ACC112 (cell line): ENCODE results near the gene PISD.
"Not testable (repeated sequence)": the region's sequence is repeated elsewhere in the genome, so short reads cannot be mapped to it uniquely, and the experiment has no call there.

Source experiments
- H2AFZ ChIP-seq: fragments of 200-600 bp; sonication (generic); one replicate; pipeline ENCODE4 v1.6.0; 2017; ENCODE audit warnings: antibody characterized with exemption, low read length; ENCODE audit not compliant: unreplicated experiment
- H3K27ac ChIP-seq: fragments of 200-600 bp; sonication (generic); 2 replicates; pipeline ENCODE4 v1.5.1; 2014; ENCODE audit warnings: low read depth, mild to moderate bottlenecking, antibody characterized with exemption, low read length, moderate library complexity
- H3K27me3 ChIP-seq: fragments of 200-600 bp; sonication (generic); 2 replicates; pipeline ENCODE4 v1.6.1; 2014; ENCODE audit warnings: mild to moderate bottlenecking, antibody characterized with exemption, low read length, moderate library complexity, mixed read lengths; ENCODE audit not compliant: insufficient read depth
- H3K36me3 ChIP-seq: fragments of 200-600 bp; sonication (generic); 2 replicates; pipeline ENCODE4 v1.6.1; 2016; ENCODE audit warnings: mild to moderate bottlenecking, antibody characterized with exemption, low read length, moderate library complexity, mixed read lengths; ENCODE audit not compliant: insufficient read depth
- H3K4me1 ChIP-seq: fragments of 200-600 bp; sonication (generic); one replicate; pipeline ENCODE4 v1.6.1; 2016; ENCODE audit warnings: low read length, mixed read lengths; ENCODE audit not compliant: insufficient read depth, unreplicated experiment, control insufficient read depth
- H3K4me3 ChIP-seq: fragments of 200-600 bp; sonication (generic); 2 replicates; pipeline ENCODE4 v1.5.1; 2014; ENCODE audit warnings: mild to moderate bottlenecking, low read depth, low read length
- H3K79me2 ChIP-seq: fragments of 200-600 bp; sonication (generic); one replicate; pipeline ENCODE4 v1.6.0; 2016; ENCODE audit warnings: low read length; ENCODE audit not compliant: control insufficient read depth, unreplicated experiment, insufficient read depth

Gene PISD

GRCh38 chr22:31661851-31662667 is at the start of gene PISD:
Gene PISD (minus strand): TSS chr22:31662215. CDS start chr22:31662208, 7 bp downstream.
- Histone ChIP-seq H3K79me2 (peaks cover 35% of the 10 kb centered on the region), H2AFZ (peak within 1 kb of the TSS; percentile 49), H3K27ac (peak within 1 kb of the TSS; percentile 88), H3K4me1 (peaks cover 6% of the 10 kb centered on the region), H3K4me3 (peak within 1 kb of the TSS; percentile 87), H3K36me3 (no peaks in the 10 kb centered on the region), H3K27me3 (no peaks in the 10 kb centered on the region)

- H3K36me3 ChIP-seq: peaks cover 24% of the 10 kb centered on the region
- not testable (repeated sequence) for H3K27me3 ChIP-seq, H2AFZ ChIP-seq, H3K27ac ChIP-seq, H3K79me2 ChIP-seq, H3K4me3 ChIP-seq, H3K4me1 ChIP-seq
Measured at GRCh38 chr22:31711226-31711625, 49.2 kb upstream of the PISD start.

GRCh38 chr22:31707519-31707918 is 45.5 kb upstream of the PISD start:
- Histone ChIP-seq H2AFZ (no peak overlapping the region), H3K4me1 (no peaks in the 10 kb centered on the region), H3K79me2 (no peaks in the 10 kb centered on the region), H3K4me3 (no peak overlapping the region), H3K27me3 (no peaks in the 10 kb centered on the region), H3K36me3 (no peaks in the 10 kb centered on the region), H3K27ac (no peak overlapping the region)

- H3K4me3 ChIP-seq: no peak overlapping the region
- no peaks in the 10 kb centered on the region for H3K79me2 ChIP-seq
- peaks cover 5% of the 10 kb centered on the region for H3K4me1 ChIP-seq
- H3K27ac ChIP-seq: no peak overlapping the region
- no peaks in the 10 kb centered on the region for H3K27me3 ChIP-seq
- no peak overlapping the region for H2AFZ ChIP-seq
- peaks cover 6% of the 10 kb centered on the region; the same call in 1 of the 2 replicates for H3K36me3 ChIP-seq
Measured at GRCh38 chr22:31695423-31695822, 33.4 kb upstream of the PISD start.

- H3K36me3 ChIP-seq, H3K27me3 ChIP-seq, H3K27ac ChIP-seq, H2AFZ ChIP-seq, H3K4me3 ChIP-seq, H3K4me1 ChIP-seq, H3K79me2 ChIP-seq: not testable (repeated sequence)
Measured at GRCh38 chr22:31694046-31694445, 32.0 kb upstream of the PISD start.

GRCh38 chr22:31692186-31692886 is 30.3 kb upstream of the PISD start:
- no peak overlapping the region for H3K27ac ChIP-seq
- H3K36me3 ChIP-seq: peaks cover 6% of the 10 kb centered on the region; the same call in 1 of the 2 replicates
- H3K79me2 ChIP-seq: no peaks in the 10 kb centered on the region
- no peak overlapping the region for H2AFZ ChIP-seq
- peaks cover 5% of the 10 kb centered on the region for H3K4me1 ChIP-seq
- no peaks in the 10 kb centered on the region for H3K27me3 ChIP-seq
- H3K4me3 ChIP-seq: no peak overlapping the region

- no peak overlapping the region for H2AFZ ChIP-seq
- no peak overlapping the region for H3K27ac ChIP-seq
Measured at GRCh38 chr22:31691408-31691807, 29.4 kb upstream of the PISD start.

GRCh38 chr22:31683181-31684105 is 21.4 kb upstream of the PISD start:
- H3K4me3 ChIP-seq: no peak overlapping the region
- H3K27me3 ChIP-seq: no peaks in the 10 kb centered on the region
- H3K79me2 ChIP-seq: no peaks in the 10 kb centered on the region
- no peak overlapping the region for H2AFZ ChIP-seq
- no peaks in the 10 kb centered on the region; the same call in none of the 2 replicates for H3K36me3 ChIP-seq
- H3K4me1 ChIP-seq: peaks cover 34% of the 10 kb centered on the region
- peak overlapping the region; percentile 19; the same call in 1 of the 2 replicates for H3K27ac ChIP-seq

More at GRCh38 chr22:31691408-31691807, 29.4 kb upstream of the PISD start:
- H3K27me3 ChIP-seq: no peaks in the 10 kb centered on the region
- peaks cover 6% of the 10 kb centered on the region; the same call in 1 of the 2 replicates for H3K36me3 ChIP-seq
- H3K4me3 ChIP-seq: no peak overlapping the region
- no peaks in the 10 kb centered on the region for H3K79me2 ChIP-seq
- peaks cover 5% of the 10 kb centered on the region for H3K4me1 ChIP-seq

GRCh38 chr22:31682751-31683150 is 20.7 kb upstream of the PISD start:
- H3K27ac ChIP-seq: peak overlapping the region; percentile 90; the same call in 1 of the 2 replicates
- peaks cover 34% of the 10 kb centered on the region for H3K4me1 ChIP-seq
- no peaks in the 10 kb centered on the region for H3K79me2 ChIP-seq
- no peak overlapping the region for H2AFZ ChIP-seq
- H3K36me3 ChIP-seq: no peaks in the 10 kb centered on the region; the same call in none of the 2 replicates
- H3K4me3 ChIP-seq: no peak overlapping the region
- H3K27me3 ChIP-seq: no peaks in the 10 kb centered on the region
